ENCODE data around the gene CKMT2.
"Not testable (repeated sequence)": the region's sequence is repeated elsewhere in the genome, so short reads cannot be mapped to it uniquely, and the experiment has no call there.

The CKMT2 gene

DNA sequence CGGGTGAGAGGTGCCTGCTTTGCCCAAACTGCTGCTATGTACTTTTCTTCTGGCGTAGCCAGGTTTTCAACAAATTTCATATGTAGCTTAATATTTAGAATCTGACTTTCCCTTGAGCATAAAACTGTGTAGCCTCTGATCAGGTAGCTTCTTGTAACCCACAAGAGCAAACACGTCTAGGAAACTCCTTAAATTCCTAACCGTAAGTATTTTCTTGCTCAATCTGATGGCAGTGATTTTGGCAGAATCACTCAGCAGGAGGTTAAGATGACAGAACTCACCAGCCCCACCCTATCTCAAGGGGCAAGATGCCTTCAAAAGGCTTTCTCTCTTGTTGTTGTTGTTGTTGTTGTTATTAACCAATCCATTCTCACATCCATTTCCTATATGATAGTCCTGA is 20.8 kb downstream of the CKMT2 start:
- DNase-seq, result no peak

DNA sequence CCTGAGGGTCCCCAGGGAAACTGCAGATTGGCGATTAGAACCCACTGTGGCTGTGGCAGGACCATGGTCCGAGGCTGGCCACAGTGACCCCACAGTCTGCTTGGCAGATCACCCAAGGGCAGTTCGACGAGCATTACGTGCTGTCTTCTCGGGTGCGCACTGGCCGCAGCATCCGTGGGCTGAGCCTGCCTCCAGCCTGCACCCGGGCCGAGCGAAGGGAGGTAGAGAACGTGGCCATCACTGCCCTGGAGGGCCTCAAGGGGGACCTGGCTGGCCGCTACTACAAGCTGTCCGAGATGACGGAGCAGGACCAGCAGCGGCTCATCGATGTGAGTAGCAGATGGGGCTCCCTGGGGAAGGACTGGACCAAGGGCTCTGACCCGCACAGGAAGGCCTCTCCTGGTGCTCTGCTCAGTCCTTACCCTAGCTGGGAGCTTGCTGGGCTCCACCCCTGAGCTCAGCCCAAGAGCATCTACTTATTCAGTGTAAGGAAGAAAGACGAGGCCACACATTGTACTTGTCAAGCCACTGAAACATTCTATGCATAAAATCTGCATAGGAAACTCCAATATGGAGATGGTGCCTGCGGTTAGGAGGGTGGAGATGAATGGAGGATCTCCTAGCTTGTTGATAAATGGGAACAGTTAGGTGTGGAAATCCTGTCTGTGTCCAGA is 21.9 kb downstream of the CKMT2 start:
- no peak for DNase-seq

DNA sequence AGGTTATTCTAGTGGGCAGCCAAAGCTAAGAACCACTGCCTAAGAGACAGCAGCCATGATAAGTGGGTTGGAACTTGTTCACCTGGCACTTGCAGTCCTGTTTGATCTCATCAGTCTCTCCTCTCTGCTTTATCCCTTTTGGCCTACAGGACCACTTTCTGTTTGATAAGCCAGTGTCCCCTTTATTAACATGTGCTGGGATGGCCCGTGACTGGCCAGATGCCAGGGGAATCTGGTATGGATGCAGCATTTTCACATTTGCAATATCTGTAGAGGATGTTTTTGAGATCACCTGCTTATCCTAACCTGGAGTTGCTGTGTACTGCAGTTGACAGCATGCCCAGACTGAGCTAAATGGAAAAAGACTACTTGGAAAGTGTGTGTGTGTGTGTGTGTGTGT is 23.6 kb downstream of the CKMT2 start:
- no peak for DNase-seq

- not testable (repeated sequence) for DNase-seq
Measured at GRCh38 chr5:81262796-81263195, 29.7 kb downstream of the CKMT2 start.

- no peak for DNase-seq
Measured at GRCh38 chr5:81265101-81265500, 32.0 kb downstream of the CKMT2 start.

- DNase-seq, result no peak
Measured at GRCh38 chr5:81268521-81269196, 35.5 kb downstream of the CKMT2 start.

- DNase-seq, result no peak
Measured at GRCh38 chr5:81269751-81270393, 36.8 kb downstream of the CKMT2 start.

GRCh38 chr5:81270394-81271027 is 37.4 kb downstream of the CKMT2 start:
- DNase-seq, result not testable (repeated sequence)

GRCh38 chr5:81283976-81284375 is 50.9 kb downstream of the CKMT2 start:
- no peak for DNase-seq

DNA sequence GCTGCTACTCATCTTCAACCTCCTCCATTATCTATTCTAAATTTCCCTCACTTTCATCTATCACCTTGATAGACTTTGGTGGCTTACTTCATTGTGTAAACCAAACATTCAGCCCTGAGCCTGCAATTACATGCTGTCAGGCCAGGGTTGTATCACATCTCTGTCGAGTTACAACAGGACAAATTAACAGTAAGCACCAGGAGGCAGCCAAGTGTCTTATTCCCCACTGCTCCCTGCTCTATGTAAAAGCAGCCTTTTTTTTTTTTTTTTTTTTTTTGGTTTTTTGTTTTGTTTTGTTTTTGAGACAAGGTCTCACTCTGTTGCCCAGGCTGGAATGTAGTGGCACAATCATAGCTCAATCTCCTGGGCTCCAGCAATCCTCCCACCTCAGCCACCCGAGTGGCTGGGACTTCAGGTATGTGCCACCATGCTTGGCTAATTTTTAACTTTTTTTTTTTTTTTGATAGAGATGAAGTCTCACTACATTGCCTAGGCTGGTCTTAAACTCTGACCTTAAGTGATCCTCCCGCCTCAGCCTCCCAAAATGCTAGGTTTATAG is 53.0 kb downstream of the CKMT2 start:
- no peak for DNase-seq

DNA sequence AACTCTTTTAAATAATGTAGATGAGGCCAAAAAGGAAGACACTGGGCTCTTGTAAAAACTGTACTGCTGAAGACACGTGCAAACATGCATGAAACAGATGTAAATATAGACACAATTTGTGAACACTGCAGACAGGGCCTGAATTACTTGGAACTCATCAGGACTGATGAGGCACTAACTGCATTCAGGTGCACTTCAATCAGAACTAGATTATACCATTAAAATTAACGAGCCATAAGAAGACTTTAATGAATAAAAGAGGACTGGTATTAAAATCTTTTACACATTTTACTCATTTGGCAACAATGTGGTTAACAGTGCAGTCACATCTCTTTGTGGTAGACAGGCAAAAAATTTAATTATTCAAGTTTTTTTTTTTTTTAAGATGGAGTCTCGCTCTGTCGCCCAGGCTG is 54.9 kb downstream of the CKMT2 start:
- DNase-seq, result no peak

GRCh38 chr5:81290146-81290545 is 57.0 kb downstream of the CKMT2 start:
- DNase-seq, result no peak

DNA sequence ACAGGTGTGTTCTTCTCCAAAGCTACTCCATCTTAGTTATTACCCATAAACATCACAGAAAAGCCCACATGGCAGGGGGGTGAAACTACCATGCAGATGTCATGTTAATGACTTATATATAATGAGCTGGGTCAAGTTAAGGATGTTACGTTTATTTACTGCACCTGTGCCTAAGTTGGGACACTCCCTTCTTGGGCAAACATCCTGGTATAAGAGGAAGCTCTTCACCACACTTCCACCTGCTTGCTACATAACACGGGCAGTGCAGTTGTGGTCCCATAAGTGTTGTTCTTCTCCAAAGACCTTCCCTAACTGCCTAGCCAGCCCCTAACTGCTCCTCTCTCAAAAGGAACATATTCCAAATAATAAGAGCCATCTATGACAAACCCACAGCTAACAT is 59.0 kb downstream of the CKMT2 start:
- DNase-seq, result no peak

DNA sequence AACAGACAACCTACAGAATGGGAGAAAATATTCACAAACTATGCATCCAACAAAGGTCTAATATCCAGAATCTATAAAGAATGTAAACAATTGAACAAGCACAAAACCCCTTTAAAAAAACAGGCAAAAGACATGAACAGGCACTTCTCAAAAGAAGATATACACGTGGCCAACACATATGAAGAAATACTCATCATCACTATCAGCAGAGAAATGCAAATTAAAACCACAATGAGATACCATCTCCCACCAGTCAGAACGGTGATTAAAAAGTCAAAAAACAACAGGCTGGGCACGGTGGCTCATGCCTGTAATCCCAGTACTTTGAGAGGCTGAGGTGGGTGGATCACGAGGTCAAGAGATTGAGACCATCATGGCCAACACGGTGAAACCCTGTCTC is 60.9 kb downstream of the CKMT2 start:
- not testable (repeated sequence) for DNase-seq

- DNase-seq, result no peak
Measured at GRCh38 chr5:81297531-81297930, 64.4 kb downstream of the CKMT2 start.

DNA sequence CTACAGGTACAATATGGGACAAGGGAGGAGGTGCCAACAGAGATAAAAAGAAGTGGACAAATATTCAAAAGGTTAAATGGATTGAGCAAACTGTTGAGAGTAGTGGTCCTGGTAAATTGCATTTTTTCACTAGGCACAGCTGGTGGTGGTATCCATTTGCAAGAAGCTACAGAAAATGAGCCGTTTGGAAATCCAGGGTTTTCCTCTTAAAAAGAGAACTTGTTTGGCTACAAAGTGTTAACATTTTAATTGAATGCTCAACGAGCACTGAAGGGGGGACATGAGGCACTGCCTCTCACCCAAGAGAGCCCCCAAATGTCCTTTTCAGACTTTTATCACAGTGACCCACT is 67.8 kb downstream of the CKMT2 start:
- no peak for DNase-seq

- DNase-seq, result peak; percentile 94
Measured at GRCh38 chr5:81301271-81302015, 68.3 kb downstream of the CKMT2 start, which contains the start of gene ZCCHC9. Gene ZCCHC9 (plus strand): TSS chr5:81301587. CDS start chr5:81304758, 3,171 bp downstream.

DNA sequence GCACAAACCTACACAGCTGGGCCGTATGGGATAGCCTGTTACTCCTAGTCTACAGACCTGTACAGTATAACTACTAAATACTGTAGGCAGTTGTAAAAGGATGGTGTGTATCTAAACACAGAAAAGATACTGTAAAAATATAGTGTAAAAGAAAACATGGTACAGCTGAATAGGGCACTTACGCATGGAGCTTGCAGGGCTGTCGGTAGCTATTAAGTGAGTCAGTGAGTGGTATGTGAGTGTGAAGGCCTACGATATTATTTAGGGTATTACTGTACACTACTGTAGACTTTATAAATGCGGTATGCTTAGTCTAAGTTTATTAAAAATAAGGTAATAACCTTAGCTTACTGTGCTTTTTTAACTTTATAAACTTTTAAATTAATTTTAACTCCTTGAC is 69.5 kb downstream of the CKMT2 start:
- DNase-seq, result no peak

GRCh38 chr5:81303563-81303962 is 70.4 kb downstream of the CKMT2 start:
- DNase-seq, result no peak

GRCh38 chr5:81305785-81306184 is 72.7 kb downstream of the CKMT2 start:
- no peak for DNase-seq

- DNase-seq, result no peak
Measured at GRCh38 chr5:81308836-81309235, 75.7 kb downstream of the CKMT2 start.

DNA sequence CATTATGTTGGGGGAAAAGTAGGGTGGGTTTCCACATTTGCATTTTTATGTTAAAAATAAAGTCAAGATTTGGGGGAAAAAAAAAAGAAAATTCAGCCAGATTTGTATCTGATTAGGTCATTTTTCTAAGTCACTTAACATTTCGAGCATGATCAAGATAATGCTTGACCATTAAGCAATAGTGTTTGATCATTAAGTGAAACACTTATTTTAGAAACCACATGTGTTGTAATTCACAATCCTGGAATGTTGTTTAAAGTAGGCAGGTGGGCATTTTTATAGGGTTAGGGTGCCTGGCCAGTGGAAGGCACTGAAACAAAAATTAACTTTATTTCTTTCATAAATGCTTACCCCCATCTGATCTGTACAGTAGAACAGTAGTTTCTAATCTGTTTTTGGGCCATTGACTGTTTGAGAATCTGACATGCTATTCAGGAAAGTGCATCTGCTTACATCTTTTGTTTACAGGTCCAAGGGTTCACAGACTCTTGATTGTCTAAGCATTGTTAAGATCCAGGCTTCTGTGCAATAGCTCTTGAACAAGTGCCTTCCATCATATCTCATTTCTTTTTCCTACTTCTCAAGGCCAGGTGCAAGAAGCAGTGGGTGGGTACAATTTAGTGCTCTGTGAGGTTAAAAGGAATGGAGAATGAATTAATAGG is 77.4 kb downstream of the CKMT2 start:
- DNase-seq, result no peak
